ENCODE data around the gene TMEM53. TPM values are rescaled to one million over a fixed set of nuclear protein-coding genes. Genes with fewer than 3 reads are reported as not detected.

The TMEM53 gene
- total RNA-seq, 2 donors from 2014 or later: 10.2 to 10.8 TPM

DNA sequence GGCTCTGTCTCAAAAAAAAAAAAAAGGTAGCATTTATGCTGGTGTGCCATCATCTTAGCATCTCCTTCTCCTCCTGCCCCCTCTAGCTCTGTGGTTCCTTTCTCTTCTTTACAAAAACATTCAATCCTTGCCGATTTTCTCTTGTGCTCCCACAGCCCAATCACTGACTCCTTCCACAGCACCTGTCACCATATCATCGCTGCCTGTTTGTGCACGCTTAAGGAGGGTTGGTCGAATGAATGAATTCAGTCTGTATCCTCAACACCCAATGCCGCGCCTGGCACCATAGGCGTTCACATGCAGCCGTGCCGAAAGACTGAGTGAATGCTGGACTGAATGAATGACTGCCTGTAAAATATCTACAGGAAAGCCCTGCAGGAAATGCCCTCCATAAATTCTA lies 48.8 kb upstream of the TMEM53 start:
- H3K4me3 Mint-ChIP-seq: no peak overlapping the region
- peaks cover 5% of the 10 kb centered on the region for H3K27me3 Mint-ChIP-seq (ENCODE audit: insufficient read depth)
- Histone ChIP-seq H3K27me3 (ENCODE audit: control insufficient read depth, insufficient read depth, low read length, poor library complexity, severe bottlenecking) (no peaks in the 10 kb centered on the region), H3K9ac (ENCODE audit: extremely low read depth, low read length, poor library complexity, severe bottlenecking) (no peak overlapping the region), H3K4me3 (ENCODE audit: low read length) (no peak overlapping the region), H3K4me1 (ENCODE audit: control insufficient read depth, insufficient read depth, low read length) (peaks cover 4% of the 10 kb centered on the region), H3K27ac (ENCODE audit: low read depth, low read length) (no peak overlapping the region), H3K36me3 (ENCODE audit: control insufficient read depth, insufficient read depth, low read length) (no peaks in the 10 kb centered on the region), H3K9me3 (ENCODE audit: control insufficient read depth, low read length) (no peaks in the 10 kb centered on the region)
- TF ChIP-seq, protein P1, sequence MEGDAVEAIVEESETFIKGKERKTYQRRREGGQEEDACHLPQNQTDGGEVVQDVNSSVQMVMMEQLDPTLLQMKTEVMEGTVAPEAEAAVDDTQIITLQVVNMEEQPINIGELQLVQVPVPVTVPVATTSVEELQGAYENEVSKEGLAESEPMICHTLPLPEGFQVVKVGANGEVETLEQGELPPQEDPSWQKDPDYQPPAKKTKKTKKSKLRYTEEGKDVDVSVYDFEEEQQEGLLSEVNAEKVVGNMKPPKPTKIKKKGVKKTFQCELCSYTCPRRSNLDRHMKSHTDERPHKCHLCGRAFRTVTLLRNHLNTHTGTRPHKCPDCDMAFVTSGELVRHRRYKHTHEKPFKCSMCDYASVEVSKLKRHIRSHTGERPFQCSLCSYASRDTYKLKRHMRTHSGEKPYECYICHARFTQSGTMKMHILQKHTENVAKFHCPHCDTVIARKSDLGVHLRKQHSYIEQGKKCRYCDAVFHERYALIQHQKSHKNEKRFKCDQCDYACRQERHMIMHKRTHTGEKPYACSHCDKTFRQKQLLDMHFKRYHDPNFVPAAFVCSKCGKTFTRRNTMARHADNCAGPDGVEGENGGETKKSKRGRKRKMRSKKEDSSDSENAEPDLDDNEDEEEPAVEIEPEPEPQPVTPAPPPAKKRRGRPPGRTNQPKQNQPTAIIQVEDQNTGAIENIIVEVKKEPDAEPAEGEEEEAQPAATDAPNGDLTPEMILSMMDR (conservative IDR thresholded peaks at IDR 0.05): no peak
- H3K9me3 Mint-ChIP-seq: peaks cover 2% of the 10 kb centered on the region
- DNase-seq: peak; percentile 38
- H3K36me3 Mint-ChIP-seq (ENCODE audit: low read depth): no peaks in the 10 kb centered on the region
- peaks cover 18% of the 10 kb centered on the region for H3K4me1 Mint-ChIP-seq
- 95% methylated on average over 3 to 9 of the region's 9 CpGs for WGBS, 2 experiments (ENCODE audit: insufficient coverage in 1 of 2, insufficient read length in 1 of 2)
- H3K27ac Mint-ChIP-seq: no peak overlapping the region

DNA sequence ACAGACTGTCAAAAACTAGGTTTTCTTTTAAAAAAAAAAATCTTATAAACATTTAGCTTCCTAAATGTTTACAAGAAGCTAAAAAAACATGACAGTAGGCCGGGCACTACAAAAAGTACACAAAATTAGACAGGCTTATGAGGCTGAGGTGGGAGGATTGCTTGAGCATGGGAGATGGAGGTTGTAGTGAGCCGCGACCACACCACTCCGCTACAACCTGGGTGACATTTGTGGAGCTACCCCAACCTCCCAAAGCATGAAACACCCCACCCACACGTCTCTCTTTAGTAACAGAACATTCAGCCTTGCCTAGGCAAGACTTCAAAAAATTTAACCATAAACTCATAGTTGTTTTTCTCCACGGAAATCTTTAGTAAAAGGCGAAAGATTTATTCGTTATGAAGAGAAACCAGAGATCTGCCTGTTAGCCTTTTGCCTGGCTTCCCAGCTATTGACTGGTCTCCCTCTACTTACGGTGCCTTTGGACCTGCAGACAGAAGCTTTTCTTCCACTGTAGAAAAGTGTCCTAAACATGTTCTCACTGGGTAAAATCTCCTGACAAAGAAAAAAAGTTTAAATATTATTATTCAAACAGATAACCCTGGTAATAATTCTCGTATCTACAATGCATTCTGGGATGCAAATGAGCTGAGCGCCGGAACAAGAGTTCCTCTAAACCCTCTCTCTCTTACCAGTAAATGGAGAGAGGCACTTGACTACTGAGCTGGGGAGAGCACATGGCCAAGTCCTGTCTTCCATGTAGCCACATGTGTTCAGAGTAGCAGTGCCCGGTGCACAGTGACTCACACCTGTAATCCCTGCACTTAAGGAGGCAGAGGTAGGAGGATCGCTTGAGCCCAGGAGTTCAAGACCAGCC lies 47.4 kb upstream of the TMEM53 start:
- H3K4me1 Mint-ChIP-seq: peaks cover 20% of the 10 kb centered on the region
- peaks cover 9% of the 10 kb centered on the region for H3K27me3 Mint-ChIP-seq (ENCODE audit: insufficient read depth)
- H3K9me3 ChIP-seq (ENCODE audit: control insufficient read depth, low read length): no peaks in the 10 kb centered on the region
- peak overlapping the region; percentile 98 for H3K27ac Mint-ChIP-seq
- peak; percentile 90 for DNase-seq
- peaks cover under 1% of the 10 kb centered on the region for H3K9me3 Mint-ChIP-seq
- H3K9ac ChIP-seq (ENCODE audit: extremely low read depth, low read length, poor library complexity, severe bottlenecking): no peak overlapping the region
- H3K4me3 Mint-ChIP-seq: no peak overlapping the region
- TF ChIP-seq, protein P1 (conservative IDR thresholded peaks at IDR 0.05): no peak
- WGBS, 2 experiments (ENCODE audit: insufficient coverage in 1 of 2, insufficient read length in 1 of 2): 58 to 69% methylated on average over 7 to 12 of the region's 14 CpGs
- H3K4me1 ChIP-seq (ENCODE audit: control insufficient read depth, insufficient read depth, low read length): peaks cover 10% of the 10 kb centered on the region
- H3K36me3 ChIP-seq (ENCODE audit: control insufficient read depth, insufficient read depth, low read length): no peaks in the 10 kb centered on the region
- no peaks in the 10 kb centered on the region for H3K36me3 Mint-ChIP-seq (ENCODE audit: low read depth)
- H3K27ac ChIP-seq (ENCODE audit: low read depth, low read length): peak overlapping the region; percentile 79
- no peak overlapping the region for H3K4me3 ChIP-seq (ENCODE audit: low read length)
- H3K27me3 ChIP-seq (ENCODE audit: control insufficient read depth, insufficient read depth, low read length, poor library complexity, severe bottlenecking): no peaks in the 10 kb centered on the region

DNA sequence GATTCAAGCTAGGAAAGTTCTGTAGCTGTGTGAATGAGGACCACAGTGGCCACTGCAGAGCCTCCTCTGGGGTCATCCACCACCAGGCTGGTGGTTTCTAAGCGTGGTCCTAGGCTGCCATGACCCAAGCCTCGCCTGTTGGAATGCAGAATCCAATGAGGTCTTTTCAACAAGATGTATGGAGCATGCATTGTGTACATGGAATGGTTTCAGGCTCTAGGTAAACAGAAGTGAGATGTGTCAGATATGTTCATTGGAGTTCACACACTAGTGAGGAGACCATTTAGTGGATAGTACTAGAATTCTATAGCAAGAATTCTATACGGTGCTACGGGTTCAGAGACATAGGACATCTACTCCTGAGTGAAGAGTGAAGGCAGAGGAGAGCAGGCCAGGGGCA lies 46.0 kb upstream of the TMEM53 start:
- Mint-ChIP-seq H3K4me3 (no peak overlapping the region), H3K4me1 (peaks cover 10% of the 10 kb centered on the region), H3K27me3 (ENCODE audit: insufficient read depth) (peaks cover 9% of the 10 kb centered on the region), H3K27ac (no peak overlapping the region), H3K9me3 (no peaks in the 10 kb centered on the region), H3K36me3 (ENCODE audit: low read depth) (no peaks in the 10 kb centered on the region)
- DNase-seq: no peak
- Histone ChIP-seq H3K9me3 (ENCODE audit: control insufficient read depth, low read length) (no peaks in the 10 kb centered on the region), H3K4me1 (ENCODE audit: control insufficient read depth, insufficient read depth, low read length) (peaks cover 7% of the 10 kb centered on the region), H3K27ac (ENCODE audit: low read depth, low read length) (no peak overlapping the region), H3K4me3 (ENCODE audit: low read length) (no peak overlapping the region), H3K9ac (ENCODE audit: extremely low read depth, low read length, poor library complexity, severe bottlenecking) (no peak overlapping the region), H3K36me3 (ENCODE audit: control insufficient read depth, insufficient read depth, low read length) (no peaks in the 10 kb centered on the region), H3K27me3 (ENCODE audit: control insufficient read depth, insufficient read depth, low read length, poor library complexity, severe bottlenecking) (no peaks in the 10 kb centered on the region)
- 69 to 71% methylated on average over 4 of the region's 4 CpGs for WGBS, 2 experiments (ENCODE audit: insufficient coverage in 1 of 2, insufficient read length in 1 of 2)
- TF ChIP-seq, protein P1 (conservative IDR thresholded peaks at IDR 0.05): no peak
